GM23338 (cell line): Measurements from ENCODE around the gene TYRO3. TPM values are rescaled to one million over a fixed set of nuclear protein-coding genes. Genes with fewer than 3 reads are reported as not detected.

Experiments used
- ATAC-seq: fragments of 200-7000 bp; cut with Tn5 transposase; 3 replicates; pipeline ENCODE4 v1.9.1; 2020
- DNase-seq: peaks from one replicate; pipeline ENCODE4 v3.0.0-alpha.2; 2015; ENCODE audit warnings: low spot score
- H2AFZ ChIP-seq: fragments of 200-600 bp; sonication (generic); 2 replicates; pipeline ENCODE4 v1.8.0; 2016; ENCODE audit warnings: antibody characterized with exemption, mild to moderate bottlenecking, moderate library complexity
- H3F3A ChIP-seq: fragments of 200-600 bp; sonication (generic); replicated peaks from 2 replicates; pipeline ENCODE4 v1.8.0; 2017; ENCODE audit warnings: antibody characterized with exemption, mixed run types, low read depth
- H3K27ac ChIP-seq: fragments of 200-600 bp; sonication (generic); 2 replicates; pipeline ENCODE4 v1.6.1; 2016; ENCODE audit warnings: low read depth
- H3K27me3 ChIP-seq: fragments of 200-600 bp; sonication (generic); 2 replicates; pipeline ENCODE4 v1.8.0; 2016; ENCODE audit warnings: mild to moderate bottlenecking, mixed run types, moderate library complexity; ENCODE audit not compliant: insufficient read depth
- H3K36me3 ChIP-seq: fragments of 200-600 bp; sonication (generic); 2 replicates; pipeline ENCODE4 v1.8.0; 2016; ENCODE audit warnings: mild to moderate bottlenecking; ENCODE audit not compliant: insufficient read depth
- H3K4me1 ChIP-seq: fragments of 200-600 bp; sonication (generic); 2 replicates; pipeline ENCODE4 v1.8.0; 2016; ENCODE audit warnings: mild to moderate bottlenecking, moderate library complexity; ENCODE audit not compliant: insufficient read depth
- H3K4me2 ChIP-seq: fragments of 200-600 bp; sonication (generic); 2 replicates; pipeline ENCODE4 v1.7.1; 2017; ENCODE audit warnings: mixed run types
- H3K4me3 ChIP-seq: fragments of 200-600 bp; sonication (generic); 2 replicates; pipeline ENCODE4 v1.6.1; 2016; ENCODE audit warnings: mixed run types
- H3K79me2 ChIP-seq: fragments of 200-600 bp; sonication (generic); replicated peaks from 2 replicates; pipeline ENCODE4 v1.8.0; 2017; ENCODE audit warnings: mild to moderate bottlenecking; ENCODE audit not compliant: insufficient read depth
- H3K9me2 ChIP-seq: fragments of 200-600 bp; sonication (generic); 2 replicates; pipeline ENCODE4 v1.8.0; 2017; ENCODE audit not compliant: insufficient read depth
- H4K20me1 ChIP-seq: fragments of 200-600 bp; sonication (generic); replicated peaks from 2 replicates; pipeline ENCODE4 v1.8.0; 2017; ENCODE audit warnings: mild to moderate bottlenecking; ENCODE audit not compliant: insufficient read depth
- H3K27ac Mint-ChIP-seq: 2 replicates; pipeline ENCODE4 v1.8.0; 2020; ENCODE audit warnings: inconsistent platforms, mild to moderate bottlenecking, moderate library complexity, mixed read lengths
- H3K27me3 Mint-ChIP-seq: 3 replicates; pipeline ENCODE4 v1.8.0; 2022; ENCODE audit warnings: low read depth, mild to moderate bottlenecking, moderate library complexity, mixed read lengths, inconsistent platforms; ENCODE audit not compliant: insufficient read depth, poor library complexity
- H3K36me3 Mint-ChIP-seq: 3 replicates; pipeline ENCODE4 v1.8.0; 2021; ENCODE audit warnings: low read depth, mild to moderate bottlenecking, inconsistent platforms, moderate library complexity, mixed read lengths
- H3K4me1 Mint-ChIP-seq: 3 replicates; pipeline ENCODE4 v1.8.0; 2020; ENCODE audit warnings: mild to moderate bottlenecking, inconsistent platforms, mixed read lengths
- H3K4me3 Mint-ChIP-seq: 3 replicates; pipeline ENCODE4 v1.8.0; 2021; ENCODE audit warnings: moderate library complexity, mild to moderate bottlenecking, inconsistent platforms, mixed read lengths
- H3K9me3 Mint-ChIP-seq: 3 replicates; pipeline ENCODE4 v1.8.0; 2020; ENCODE audit warnings: moderate library complexity, mild to moderate bottlenecking, inconsistent platforms, mixed read lengths
- CREB1 ChIP-seq: fragments of 250-450 bp; sonication (Bioruptor Pico); IDR thresholded peaks from 2 replicates; pipeline ENCODE4 v1.5.0; 2020; ENCODE audit warnings: low read depth, mild to moderate bottlenecking, moderate library complexity
- CTCF ChIP-seq, 2 experiments: fragments of 200-600 bp in 1 of 2; sonication (generic) in 1 of 2; conservative IDR thresholded peaks; 2 replicates each; pipeline versions ENCODE4 v1.5.1 to v1.6.1; 2016 to 2017; ENCODE audit warnings: antibody characterized with exemption in 2 of 2, low read depth in 2 of 2, mild to moderate bottlenecking in 2 of 2, moderate library complexity in 1 of 2
- ETS1 ChIP-seq: IDR thresholded peaks from 2 replicates; pipeline ENCODE4 v1.6.1; 2016; ENCODE audit warnings: antibody characterized with exemption
- EZH2phosphoT487 ChIP-seq: fragments of 200-600 bp; sonication (generic); IDR thresholded peaks from one replicate; pipeline ENCODE4 v1.8.1; 2018; ENCODE audit warnings: antibody characterized with exemption; ENCODE audit not compliant: unreplicated experiment
- JUNB ChIP-seq: IDR thresholded peaks from one replicate; pipeline ENCODE4 v1.6.1; 2016; ENCODE audit warnings: antibody characterized with exemption; ENCODE audit not compliant: unreplicated experiment
- NANOG ChIP-seq: IDR thresholded peaks from 2 replicates; pipeline ENCODE4 v1.6.1; 2016; ENCODE audit warnings: antibody characterized with exemption, borderline replicate concordance
- POLR2AphosphoS5 ChIP-seq: IDR thresholded peaks from 2 replicates; pipeline ENCODE4 v1.6.1; 2016; ENCODE audit warnings: antibody characterized with exemption, low read depth
- REST ChIP-seq: IDR thresholded peaks from one replicate; pipeline ENCODE4 v1.6.1; 2018; ENCODE audit warnings: antibody characterized with exemption; ENCODE audit not compliant: unreplicated experiment
- STAT1 ChIP-seq: IDR thresholded peaks from one replicate; pipeline ENCODE4 v1.6.1; 2016; ENCODE audit warnings: antibody characterized with exemption; ENCODE audit not compliant: unreplicated experiment
- polyA plus RNA-seq: library from polyadenylated mRNA; unstranded; fragments of >200 nt; fragmentation: Nextera tagmentation; extraction: Ambion mirVana; gene quantifications from 2 replicates; pipeline ENCODE4 v1.2.1, GENCODE V29; 2016
- total RNA-seq: library from RNA; depleted of rRNA; stranded (reverse); fragments of >200 nt; shearing (Covaris generic); gene quantifications from 2 replicates; pipeline ENCODE4 v1.2.3, GENCODE V29; 2014

TYRO3 gene
- total and polyA plus RNA-seq, 2 experiments from 2014 or later = 32.6 to 61.0 TPM

- Histone ChIP-seq H3K9me2 (no peaks in the 10 kb centered on the region), H3K79me2 (no peaks in the 10 kb centered on the region), H2AFZ (no peak overlapping the region), H3F3A (peaks cover 9% of the 10 kb centered on the region; the same call in 1 of the 2 replicates), H3K4me2 (0 out of 2 replicates have a peak overlapping the region, but pooled peaks have one; percentile 68), H3K27me3 (no peaks in the 10 kb centered on the region), H4K20me1 (no peaks in the 10 kb centered on the region), H3K27ac (peak overlapping the region; percentile 97), H3K36me3 (peaks cover 5% of the 10 kb centered on the region), H3K4me1 (peaks cover 68% of the 10 kb centered on the region), H3K4me3 (no peak overlapping the region)
- Mint-ChIP-seq H3K4me3 (no peak overlapping the region; the same call in 2 of the 3 replicates), H3K9me3 (no peaks in the 10 kb centered on the region; the same call in 2 of the 3 replicates), H3K27ac (peak overlapping the region; percentile 95), H3K27me3 (peaks cover 27% of the 10 kb centered on the region), H3K36me3 (peaks cover 83% of the 10 kb centered on the region), H3K4me1 (peaks cover 80% of the 10 kb centered on the region)
- TF ChIP-seq NANOG (no peak), ETS1 (no peak), EZH2phosphoT487 (no peak), REST (no peak), CREB1 (no peak), POLR2AphosphoS5 (no peak), STAT1 (no peak), JUNB (no peak), CTCF (conservative IDR thresholded peaks at IDR 0.05; ENCODE audit: low read depth in 2 of 2) (no peak)
- no peak for ATAC-seq
- no peak for DNase-seq
Measured at GRCh38 chr15:41566121-41566885, 7.3 kb downstream of the TYRO3 start.
